Cardiac fibroblast (primary cell): ENCODE measurements around the gene NEAT1.

ENCODE experiments used
- DNase-seq, 2 donors: peaks; one replicate each; pipeline versions ENCODE4 v3.0.0 to v3.0.0-alpha.2; 2010; ENCODE audit warnings: low read depth in 2 of 2
- H3K4me3 ChIP-seq, 2 donors: replicated peaks in 1 of 2; 1 replicate in 1 of 2; 2 replicates in 1 of 2; pipeline ENCODE4 v1.5.1; 2011; ENCODE audit warnings: low read depth in 2 of 2, low read length in 2 of 2, mild to moderate bottlenecking in 2 of 2, moderate library complexity in 1 of 2
- CTCF ChIP-seq: IDR thresholded peaks from one replicate; pipeline ENCODE4 v1.5.1; 2011; ENCODE audit warnings: low read depth, mild to moderate bottlenecking, low read length, inconsistent platforms

Gene NEAT1

GRCh38 chr11:65395961-65396530, 26.6 kb upstream of the NEAT1 start:
- no peak overlapping the region for H3K4me3 ChIP-seq
- no peak for DNase-seq
- TF ChIP-seq CTCF, result no peak

- no peak for TF ChIP-seq CTCF
- H3K4me3 ChIP-seq, result no peak overlapping the region
- no peak for DNase-seq
These were observed 25.5 kb upstream of the NEAT1 start for GRCh38 chr11:65396769-65397745.

GRCh38 chr11:65398362-65398910, 24.2 kb upstream of the NEAT1 start:
- H3K4me3 ChIP-seq, result no peak overlapping the region
- no peak for TF ChIP-seq CTCF

GRCh38 chr11:65399249-65399648, 23.3 kb upstream of the NEAT1 start:
- no peak overlapping the region for H3K4me3 ChIP-seq

More at GRCh38 chr11:65398362-65398910, 24.2 kb upstream of the NEAT1 start:
- no peak for DNase-seq

GRCh38 chr11:65399845-65400244, 22.8 kb upstream of the NEAT1 start:
- TF ChIP-seq CTCF, result no peak
- DNase-seq, result no peak
- H3K4me3 ChIP-seq, result no peak overlapping the region

More at GRCh38 chr11:65399249-65399648, 23.3 kb upstream of the NEAT1 start:
- DNase-seq, result no peak
- TF ChIP-seq CTCF, result no peak

- H3K4me3 ChIP-seq, result no peak overlapping the region
- DNase-seq, result no peak
- no peak for TF ChIP-seq CTCF
These were observed 22.1 kb upstream of the NEAT1 start for GRCh38 chr11:65400307-65401072.
